ENCODE data around the gene SIK3.

Gene SIK3

GRCh38 chr11:116962108-116962507, 136.1 kb downstream of the SIK3 start:
- no peak for DNase-seq

- DNase-seq, result peak; percentile 67
Measured at GRCh38 chr11:116960930-116961329, 137.3 kb downstream of the SIK3 start.

GRCh38 chr11:116958246-116958645, 140.0 kb downstream of the SIK3 start:
- DNase-seq, result no peak

- DNase-seq, result peak; percentile 7
Measured at GRCh38 chr11:116955949-116956348, 142.3 kb downstream of the SIK3 start.

GRCh38 chr11:116955548-116955947, 142.7 kb downstream of the SIK3 start:
- no peak for DNase-seq

GRCh38 chr11:116953530-116954285, 144.5 kb downstream of the SIK3 start:
- DNase-seq, result no peak

- DNase-seq, result no peak
Measured at GRCh38 chr11:116951762-116952161, 146.5 kb downstream of the SIK3 start.

- DNase-seq, result no peak
Measured at GRCh38 chr11:116950210-116950609, 148.0 kb downstream of the SIK3 start.

- DNase-seq, result no peak
Measured at GRCh38 chr11:116948391-116948790, 149.8 kb downstream of the SIK3 start.

- DNase-seq, result no peak
Measured at GRCh38 chr11:116946414-116946813, 151.8 kb downstream of the SIK3 start.

- no peak for DNase-seq
Measured at GRCh38 chr11:116939499-116939898, 158.7 kb downstream of the SIK3 start.

GRCh38 chr11:116938471-116939070, 159.7 kb downstream of the SIK3 start:
- no peak for DNase-seq

- no peak for DNase-seq
Measured at GRCh38 chr11:116936754-116937446, 161.3 kb downstream of the SIK3 start.

GRCh38 chr11:116935514-116935913, 162.7 kb downstream of the SIK3 start:
- DNase-seq, result no peak

GRCh38 chr11:116935089-116935488, 163.1 kb downstream of the SIK3 start:
- DNase-seq, result no peak

- DNase-seq, result no peak
Measured at GRCh38 chr11:116933961-116934360, 164.3 kb downstream of the SIK3 start.

- no peak for DNase-seq
Measured at GRCh38 chr11:116932181-116932580, 166.0 kb downstream of the SIK3 start.

- DNase-seq, result no peak
Measured at GRCh38 chr11:116931206-116931953, 166.8 kb downstream of the SIK3 start.

GRCh38 chr11:116930586-116930985, 167.6 kb downstream of the SIK3 start:
- DNase-seq, result no peak

GRCh38 chr11:116930177-116930576, 168.1 kb downstream of the SIK3 start:
- DNase-seq, result peak; percentile 23

GRCh38 chr11:116929414-116930090, 168.7 kb downstream of the SIK3 start:
- no peak for DNase-seq

GRCh38 chr11:116928845-116929244, 169.4 kb downstream of the SIK3 start:
- no peak for DNase-seq
